ENCODE data around the gene GIMAP1.

Gene GIMAP1

GRCh38 chr7:150766334-150766709, 49.9 kb downstream of the GIMAP1 start:
- Mint-ChIP-seq H3K4me3 (no peak overlapping the region), H3K9me3 (no peaks in the 10 kb centered on the region), H3K36me3 (ENCODE audit: insufficient read depth) (no peaks in the 10 kb centered on the region), H3K27ac (no peak overlapping the region), H3K4me1 (ENCODE audit: low read depth in 2 of 2) (no peaks in the 10 kb centered on the region), H3K27me3 (no peaks in the 10 kb centered on the region)
- DNase-seq = no peak
- no peak for ATAC-seq (replicated peaks)

GRCh38 chr7:150769768-150770167, 53.4 kb downstream of the GIMAP1 start:
- H3K27ac Mint-ChIP-seq = no peak overlapping the region
- H3K9me3 Mint-ChIP-seq = peaks cover 0 to 5% of the 10 kb centered on the region in 2 donors
- ATAC-seq (replicated peaks) (no peak), DNase-seq (no peak)
- H3K4me1 Mint-ChIP-seq (ENCODE audit: low read depth in 2 of 2) = no peaks in the 10 kb centered on the region
- H3K27me3 Mint-ChIP-seq = no peaks in the 10 kb centered on the region
- no peak overlapping the region for H3K4me3 Mint-ChIP-seq
- H3K36me3 Mint-ChIP-seq (ENCODE audit: insufficient read depth) = no peaks in the 10 kb centered on the region

Measured in effector memory CD8-positive, alpha-beta T cell (primary cell).